Kidney (tissue), 14 donors: ENCODE data around the gene FAM186B. TPM values are rescaled to one million over a fixed set of nuclear protein-coding genes. Genes with fewer than 3 reads are reported as not detected.

Source experiments
- DNase-seq, 5 donors: peaks; one replicate each; pipeline ENCODE4 v3.0.0-alpha.2; 2013 to 2020
- FAIRE-seq: peaks from 2 replicates; lab custom pipeline; 2012; peaks lifted over from hg19 to GRCh38; lab: Jason Lieb, UNC
- H3K27ac ChIP-seq, 2 donors: one replicate each; pipeline ENCODE4 v1.7.0; 2013; ENCODE audit warnings: low read depth in 2 of 2, low read length in 2 of 2, inconsistent platforms in 1 of 2
- H3K27me3 ChIP-seq: one replicate; pipeline ENCODE4 v1.7.1; 2013; ENCODE audit warnings: low read length, inconsistent platforms; ENCODE audit not compliant: control insufficient read depth, insufficient read depth
- H3K36me3 ChIP-seq, 3 donors: one replicate each; pipeline versions ENCODE4 v1.7.0 to v1.7.1; 2013; ENCODE audit warnings: low read length in 3 of 3, control low read depth in 1 of 3, inconsistent platforms in 1 of 3; ENCODE audit not compliant: insufficient read depth in 3 of 3, control insufficient read depth in 2 of 3
- H3K4me1 ChIP-seq, 3 donors: one replicate each; pipeline versions ENCODE4 v1.7.0 to v1.7.1; 2013; ENCODE audit warnings: low read length in 3 of 3, inconsistent platforms in 1 of 3, low read depth in 1 of 3; ENCODE audit not compliant: control insufficient read depth in 2 of 3, insufficient read depth in 2 of 3
- H3K4me3 ChIP-seq, 3 donors: one replicate each; pipeline versions ENCODE4 v1.7.0 to v1.8.1; 2013; ENCODE audit warnings: low read length in 3 of 3, control low read depth in 1 of 3, inconsistent platforms in 1 of 3
- H3K9ac ChIP-seq, 3 donors: one replicate each; pipeline versions ENCODE4 v1.7.0 to v1.7.1; 2013; ENCODE audit warnings: low read length in 3 of 3, control low read depth in 1 of 3, inconsistent platforms in 1 of 3
- H3K9me3 ChIP-seq, 3 donors: one replicate each; pipeline versions ENCODE4 v1.7.0 to v1.7.1; 2013; ENCODE audit warnings: low read length in 3 of 3, control low read depth in 1 of 3, inconsistent platforms in 1 of 3; ENCODE audit not compliant: control insufficient read depth in 2 of 3, insufficient read depth in 1 of 3
- intact Hi-C: fragments of 100-400 bp; cut with DNase I; formaldehyde crosslinking; loops from one replicate; pipeline ENCODE4 v1.11.1; 2022
- polyA plus RNA-seq: library from polyadenylated mRNA; stranded (reverse); fragments of 350-450 nt; fragmentation: Illumina TruSeq; extraction: RNeasy Lipid Tissue Mini Kit (QIAGEN cat#74804); gene quantifications from one replicate; pipeline ENCODE4 v1.2.3, GENCODE V29; 2014; ENCODE audit warnings: low read depth, low replicate concordance; ENCODE audit not compliant: insufficient read depth
- total RNA-seq: library from RNA; stranded (reverse); fragmentation: NEBNext Ultra II Directional; extraction: Animal tissue kit (Norgen Biotek cat#: 25700); gene quantifications from one replicate; pipeline ENCODE4 v1.2.1, GENCODE V29; 2021
- TF ChIP-seq, protein P1 (sequence below): IDR thresholded peaks from 3 replicates; pipeline ENCODE4 v1.5.1; 2012; ENCODE audit warnings: mild to moderate bottlenecking, moderate library complexity, borderline replicate concordance; ENCODE audit not compliant: insufficient read depth; ENCODE audit errors: extremely low read depth
- donor health status: control.
- donor health status: control.
- donor health status: control.
- donor health status: control.
- donor health status: control.
- donor health status: DM: yes; HTN: yes; CAD: no.
- donor health status: Normal renal cell carcinoma (clear cell type).

The FAM186B gene
- total and polyA plus RNA-seq, 2 donors from 2014 or later: 0.34 to 0.85 TPM

DNA sequence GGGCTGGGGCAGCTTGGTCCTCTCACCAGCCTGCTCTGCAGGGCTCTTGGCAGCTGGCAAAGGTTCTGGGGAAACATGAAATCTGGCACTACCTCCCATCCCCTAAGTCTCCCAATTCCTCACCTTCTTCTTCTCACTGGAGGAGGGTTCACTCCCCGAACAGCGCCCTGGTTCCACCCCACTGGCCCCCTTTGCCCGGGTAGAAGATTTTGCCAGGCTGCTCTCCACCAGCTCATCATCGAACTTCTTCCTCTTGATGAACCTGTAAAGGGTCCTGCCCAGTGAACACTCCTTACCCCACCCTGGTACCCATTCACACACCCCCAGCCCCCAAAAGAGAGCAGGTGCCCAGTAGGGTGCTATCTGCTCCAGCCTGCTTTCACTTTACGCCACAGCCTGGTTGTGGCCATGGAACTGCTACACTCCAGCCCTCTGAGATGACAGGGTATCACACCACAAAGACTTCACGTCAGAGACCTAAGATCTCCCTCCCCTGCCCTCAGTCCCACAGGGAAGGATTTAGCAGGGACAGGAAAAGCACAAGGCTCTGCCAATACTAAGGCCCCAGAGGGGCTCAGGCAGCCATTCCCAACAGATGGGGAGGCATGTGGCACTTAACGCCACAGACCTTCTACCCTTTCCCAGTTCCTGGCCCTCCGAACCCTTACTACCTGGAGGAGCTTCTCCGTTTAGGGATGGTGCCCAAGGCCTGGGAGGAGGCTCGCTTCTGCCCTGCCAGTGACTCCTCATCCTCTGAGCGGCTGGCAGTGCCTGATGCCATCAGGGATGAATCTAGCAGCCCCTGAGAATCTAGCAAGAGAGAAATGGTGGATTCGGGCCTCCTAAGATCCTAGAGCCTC, 39.8 kb downstream of the FAM186B start:
- Histone ChIP-seq H3K9ac (no peak overlapping the region), H3K9me3 (no peaks in the 10 kb centered on the region), H3K36me3 (peaks cover 3 to 39% (median 21%) of the 10 kb centered on the region in 3 donors), H3K4me3 (no peak overlapping the region), H3K4me1 (peaks cover 0 to 13% (median 7%) of the 10 kb centered on the region in 3 donors), H3K27ac (no peak overlapping the region), H3K27me3 (no peaks in the 10 kb centered on the region)
- TF ChIP-seq, protein P1, sequence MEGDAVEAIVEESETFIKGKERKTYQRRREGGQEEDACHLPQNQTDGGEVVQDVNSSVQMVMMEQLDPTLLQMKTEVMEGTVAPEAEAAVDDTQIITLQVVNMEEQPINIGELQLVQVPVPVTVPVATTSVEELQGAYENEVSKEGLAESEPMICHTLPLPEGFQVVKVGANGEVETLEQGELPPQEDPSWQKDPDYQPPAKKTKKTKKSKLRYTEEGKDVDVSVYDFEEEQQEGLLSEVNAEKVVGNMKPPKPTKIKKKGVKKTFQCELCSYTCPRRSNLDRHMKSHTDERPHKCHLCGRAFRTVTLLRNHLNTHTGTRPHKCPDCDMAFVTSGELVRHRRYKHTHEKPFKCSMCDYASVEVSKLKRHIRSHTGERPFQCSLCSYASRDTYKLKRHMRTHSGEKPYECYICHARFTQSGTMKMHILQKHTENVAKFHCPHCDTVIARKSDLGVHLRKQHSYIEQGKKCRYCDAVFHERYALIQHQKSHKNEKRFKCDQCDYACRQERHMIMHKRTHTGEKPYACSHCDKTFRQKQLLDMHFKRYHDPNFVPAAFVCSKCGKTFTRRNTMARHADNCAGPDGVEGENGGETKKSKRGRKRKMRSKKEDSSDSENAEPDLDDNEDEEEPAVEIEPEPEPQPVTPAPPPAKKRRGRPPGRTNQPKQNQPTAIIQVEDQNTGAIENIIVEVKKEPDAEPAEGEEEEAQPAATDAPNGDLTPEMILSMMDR: no peak
- no peak for FAIRE-seq
- peak in 1 of 5 donors; percentile 53 for DNase-seq
- intact Hi-C loops: no loop called here

DNA sequence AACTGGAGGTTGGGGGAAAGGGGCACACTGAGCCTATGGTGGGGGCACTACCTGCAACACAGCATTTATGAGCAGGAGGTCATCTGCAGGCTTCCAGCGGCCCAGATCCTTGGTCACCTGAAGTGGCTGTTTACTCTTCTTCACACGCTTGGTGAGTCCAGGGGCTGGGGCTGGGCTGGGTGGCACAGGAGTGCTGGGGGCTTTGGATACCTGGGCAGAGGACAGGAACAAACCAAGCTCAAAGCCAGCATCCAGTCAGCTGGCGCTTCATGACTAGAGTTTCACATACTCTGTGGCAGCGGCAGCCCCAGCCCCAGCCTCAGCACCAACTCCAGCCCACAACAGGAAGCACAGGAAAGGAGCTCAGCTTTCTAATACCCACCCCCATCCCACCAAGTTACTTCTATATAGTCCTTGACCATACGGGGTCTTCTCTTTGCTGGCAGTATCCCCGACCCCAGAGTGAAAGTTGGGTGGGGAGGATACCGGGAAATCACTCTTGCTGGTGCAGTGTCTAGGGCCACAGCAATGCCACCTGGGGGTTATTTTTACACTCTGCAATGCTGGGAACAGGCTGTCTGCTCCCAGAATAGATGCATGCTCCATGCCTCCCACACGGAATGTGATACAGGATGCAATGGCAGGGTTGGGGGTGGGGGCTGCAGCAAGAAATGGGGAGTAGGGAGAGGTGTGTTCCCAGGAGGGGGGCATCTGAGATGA, 40.6 kb downstream of the FAM186B start:
- Histone ChIP-seq H3K36me3 (peaks cover 3 to 46% (median 27%) of the 10 kb centered on the region in 3 donors), H3K9ac (no peak overlapping the region), H3K27me3 (no peaks in the 10 kb centered on the region), H3K27ac (no peak overlapping the region), H3K4me1 (peaks cover 0 to 13% (median 7%) of the 10 kb centered on the region in 3 donors), H3K9me3 (no peaks in the 10 kb centered on the region), H3K4me3 (no peak overlapping the region)
- intact Hi-C loops: no loop called here
- no peak for FAIRE-seq
- DNase-seq: peak in 1 of 5 donors; percentile 51
- TF ChIP-seq, protein P1: no peak

DNA sequence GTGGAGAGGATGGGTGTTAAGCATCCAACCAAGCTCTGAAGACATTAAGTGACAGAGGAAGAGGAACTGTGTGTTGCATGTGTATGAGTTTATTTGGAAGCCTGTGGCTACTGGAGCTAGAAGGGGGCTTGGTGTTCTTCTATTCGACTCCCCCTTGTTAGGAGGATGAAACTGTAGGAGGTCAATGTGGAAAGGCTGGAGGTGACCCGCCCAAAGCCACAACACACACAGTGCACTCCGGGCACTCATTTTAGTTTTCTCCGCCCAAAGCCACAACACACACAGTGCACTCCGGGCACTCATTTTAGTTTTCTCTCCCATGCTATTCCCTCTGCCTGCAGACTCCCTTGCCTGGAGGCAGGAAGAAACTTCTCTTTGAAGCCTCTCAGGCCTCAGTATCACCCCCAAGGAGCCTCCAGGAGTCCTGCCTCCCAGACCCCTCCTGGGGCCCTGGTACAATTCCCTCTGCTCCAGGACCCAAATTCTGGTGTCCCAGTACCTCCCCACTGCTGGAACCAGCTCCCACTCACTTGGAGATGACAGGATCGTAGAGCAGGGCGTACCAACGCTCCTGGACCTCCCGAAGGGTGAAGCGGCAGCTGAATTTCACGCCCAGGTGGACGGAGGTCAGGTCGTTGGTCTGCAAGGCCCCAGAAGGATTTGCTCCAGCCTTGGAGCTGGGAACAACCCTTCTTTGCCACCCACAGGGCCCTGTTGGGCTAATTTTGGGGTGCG, 41.3 kb downstream of the FAM186B start:
- Histone ChIP-seq H3K27ac (no peak overlapping the region), H3K36me3 (peaks cover 3 to 53% (median 34%) of the 10 kb centered on the region in 3 donors), H3K4me3 (no peak overlapping the region), H3K9ac (no peak overlapping the region), H3K27me3 (no peaks in the 10 kb centered on the region), H3K9me3 (no peaks in the 10 kb centered on the region), H3K4me1 (peaks cover 0 to 13% (median 7%) of the 10 kb centered on the region in 3 donors)
- intact Hi-C loops: no loop called here
- FAIRE-seq (no peak), DNase-seq (peak in 1 of 5 donors; percentile 36)
- TF ChIP-seq, protein P1: no peak
